Lung microvascular endothelial cell (primary cell): ENCODE measurements around the gene ARHGAP19. TPM values are rescaled to one million over a fixed set of nuclear protein-coding genes. Genes with fewer than 3 reads are reported as not detected.
"Not testable (repeated sequence)": the region's sequence is repeated elsewhere in the genome, so short reads cannot be mapped to it uniquely, and the experiment has no call there.

Experiments used
- DNase-seq, 2 donors: peaks; one replicate each; pipeline versions ENCODE4 v3.0.0 to v3.0.0-alpha.2; 2010; ENCODE audit warnings: low read depth in 2 of 2
- total RNA-seq: library from RNA; depleted of rRNA; stranded (reverse); fragments of >200 nt; gene quantifications from 2 replicates; pipeline ENCODE4 v1.2.1, GENCODE V29; 2014

The ARHGAP19 gene
- total RNA-seq, 1 donor from 2014 or later = 6.2 TPM

DNA sequence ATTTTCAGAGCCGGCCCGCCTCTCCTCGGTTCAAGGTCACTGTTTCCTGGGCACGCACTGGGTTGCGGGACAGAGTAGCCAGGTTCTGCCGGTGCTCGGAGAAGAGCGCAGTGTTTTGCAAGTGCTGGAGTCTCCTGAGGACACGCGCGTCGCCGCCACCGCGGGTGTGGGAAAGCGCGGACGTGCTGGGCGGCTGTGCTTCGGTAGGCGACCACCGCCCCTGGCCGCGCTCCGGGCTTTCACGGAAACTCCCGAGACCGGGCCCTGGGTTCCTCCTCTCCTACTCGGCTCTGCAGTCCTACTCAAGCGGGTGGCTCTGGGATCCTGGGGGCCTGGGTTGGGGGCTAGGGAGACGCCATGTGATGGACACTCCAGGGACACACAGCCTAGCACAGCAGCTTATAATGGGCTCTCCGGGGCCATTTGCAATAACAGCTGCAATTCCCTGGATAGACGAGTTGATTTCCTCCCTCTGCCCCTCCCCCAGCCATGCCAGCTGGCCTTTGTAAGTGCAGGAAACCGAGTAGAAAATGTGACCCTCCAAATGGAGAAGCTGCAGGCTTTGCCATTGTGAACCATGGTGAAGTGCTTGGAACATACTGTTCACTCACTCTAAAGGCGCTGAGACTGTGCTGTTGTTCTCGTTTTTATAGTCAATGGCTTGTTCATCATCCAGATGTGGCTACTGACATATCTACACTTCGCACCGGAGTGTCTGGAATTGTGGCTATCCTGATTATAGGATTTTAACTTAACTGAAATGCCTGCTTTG is 28.8 kb upstream of the ARHGAP19 start:
- peak; percentile 11 to 27 for DNase-seq

DNA sequence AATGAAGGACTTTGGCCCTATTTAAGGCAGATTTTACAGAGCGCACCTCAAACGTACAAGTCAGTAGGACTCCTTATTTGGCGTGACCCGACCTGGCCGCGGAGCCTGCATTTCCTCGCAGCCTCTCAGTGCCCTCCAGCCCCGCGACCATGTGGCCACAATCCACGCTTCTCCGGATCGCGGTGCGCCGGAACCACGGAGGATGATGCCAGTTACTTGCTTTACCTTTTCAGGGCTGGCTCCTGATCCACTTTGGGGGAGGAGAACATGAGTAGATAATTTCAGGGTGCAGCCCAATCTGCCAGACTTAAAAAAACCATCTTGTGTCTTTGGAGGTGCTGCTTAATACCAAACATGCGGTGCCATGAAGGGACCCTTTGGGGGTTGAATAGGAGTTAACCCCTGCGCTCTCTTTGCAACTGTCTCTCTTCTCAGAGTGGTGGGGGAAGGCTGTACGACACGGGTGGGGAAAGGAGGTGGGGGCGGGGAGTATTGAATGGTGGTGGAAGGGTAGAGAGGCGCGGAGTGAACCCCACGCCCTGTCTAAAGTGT is 28.1 kb upstream of the ARHGAP19 start:
- peak; percentile 10 to 12 for DNase-seq

DNA sequence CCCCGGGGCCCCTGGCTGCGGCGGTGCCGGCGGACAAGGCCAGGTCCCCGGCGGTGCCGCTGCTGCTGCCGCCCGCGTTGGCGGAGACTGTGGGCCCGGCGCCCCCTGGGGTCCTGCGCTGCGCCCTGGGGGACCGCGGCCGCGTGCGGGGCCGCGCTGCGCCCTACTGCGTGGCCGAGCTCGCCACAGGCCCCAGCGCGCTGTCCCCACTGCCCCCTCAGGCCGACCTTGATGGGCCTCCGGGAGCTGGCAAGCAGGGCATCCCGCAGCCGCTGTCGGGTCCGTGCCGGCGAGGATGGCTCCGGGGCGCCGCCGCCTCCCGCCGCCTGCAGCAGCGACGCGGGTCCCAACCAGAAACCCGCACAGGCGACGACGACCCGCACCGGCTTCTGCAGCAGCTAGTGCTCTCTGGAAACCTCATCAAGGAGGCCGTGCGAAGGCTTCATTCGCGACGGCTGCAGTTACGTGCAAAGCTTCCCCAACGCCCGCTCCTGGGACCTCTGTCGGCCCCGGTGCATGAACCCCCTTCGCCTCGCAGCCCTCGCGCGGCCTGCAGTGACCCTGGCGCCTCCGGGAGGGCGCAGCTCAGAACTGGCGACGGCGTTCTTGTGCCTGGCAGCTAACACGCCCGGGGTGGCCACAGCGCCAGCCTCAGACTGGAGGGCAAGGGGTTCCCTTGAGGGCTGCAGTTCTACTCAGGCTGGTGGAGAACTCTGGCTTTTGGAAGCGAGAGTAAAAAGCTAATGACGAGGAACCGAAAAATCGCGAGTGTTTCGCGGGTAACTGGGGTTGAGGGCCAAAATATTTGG is 27.4 kb upstream of the ARHGAP19 start:
- peak; percentile 22 to 38 for DNase-seq

DNA sequence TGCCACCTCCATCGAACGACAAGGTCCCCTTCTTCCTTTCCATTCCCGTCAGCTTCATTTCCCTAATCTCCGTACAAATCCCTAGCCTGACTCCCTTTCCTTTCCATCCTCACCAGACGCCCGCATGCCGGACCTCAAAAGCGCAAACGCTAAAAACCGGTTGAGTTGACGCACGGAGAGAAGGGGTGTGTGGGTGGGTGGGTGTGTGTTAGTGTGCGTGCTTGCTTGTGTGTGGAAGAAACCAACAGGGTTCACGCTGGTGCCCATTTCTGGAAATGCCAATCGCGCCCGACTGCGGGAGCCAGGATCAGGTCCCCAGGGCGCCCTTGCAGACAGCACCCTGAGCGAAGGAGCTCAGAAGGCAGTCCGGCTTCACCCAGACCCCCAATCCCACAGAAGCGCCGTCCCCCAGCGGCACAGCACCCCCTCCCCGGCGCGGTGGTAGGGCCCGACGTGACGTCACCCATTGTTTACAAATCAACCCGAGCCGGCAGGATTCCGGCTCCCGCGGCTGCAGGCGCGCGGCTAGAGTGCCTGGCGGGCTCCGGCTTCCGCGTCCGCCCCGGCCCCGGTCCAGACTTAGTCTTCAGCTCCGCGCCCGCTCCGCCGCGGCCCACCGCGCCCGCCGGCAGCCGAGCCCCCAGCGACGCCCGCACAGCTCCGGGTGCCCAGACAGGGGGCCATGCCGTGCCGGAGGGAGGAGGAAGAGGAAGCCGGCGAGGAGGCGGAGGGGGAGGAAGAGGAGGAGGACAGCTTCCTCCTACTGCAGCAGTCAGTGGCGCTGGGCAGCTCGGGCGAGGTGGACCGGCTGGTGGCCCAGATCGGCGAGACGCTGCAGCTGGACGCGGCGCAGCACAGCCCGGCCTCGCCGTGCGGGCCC is 26.6 kb upstream of the ARHGAP19 start, which contains the start of gene FRAT1:
FRAT1 (plus strand) TSS at position 500 of the 880 bp plus-strand sequence; CDS start at position 683, 183 bp downstream.
- peak; percentile 91 to 93 for DNase-seq

DNA sequence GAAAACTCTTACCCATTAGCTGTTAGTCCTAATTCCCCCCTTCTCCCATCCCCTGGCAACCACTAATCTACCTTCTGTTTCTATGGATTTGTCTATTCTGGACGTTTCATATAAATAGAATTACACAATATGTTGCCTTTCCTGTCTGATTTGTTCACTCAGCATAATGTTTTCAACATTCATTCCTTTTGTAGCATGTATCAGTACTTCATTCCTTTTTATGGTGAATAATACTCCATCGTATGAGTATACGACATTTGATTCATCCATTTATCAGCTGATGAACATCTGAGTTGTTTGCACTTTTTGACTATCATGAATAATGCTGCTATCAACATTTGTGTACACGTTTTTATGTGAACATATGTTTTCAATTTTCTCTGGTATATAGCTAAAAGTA is 22.2 kb upstream of the ARHGAP19 start:
- DNase-seq = no peak

DNA sequence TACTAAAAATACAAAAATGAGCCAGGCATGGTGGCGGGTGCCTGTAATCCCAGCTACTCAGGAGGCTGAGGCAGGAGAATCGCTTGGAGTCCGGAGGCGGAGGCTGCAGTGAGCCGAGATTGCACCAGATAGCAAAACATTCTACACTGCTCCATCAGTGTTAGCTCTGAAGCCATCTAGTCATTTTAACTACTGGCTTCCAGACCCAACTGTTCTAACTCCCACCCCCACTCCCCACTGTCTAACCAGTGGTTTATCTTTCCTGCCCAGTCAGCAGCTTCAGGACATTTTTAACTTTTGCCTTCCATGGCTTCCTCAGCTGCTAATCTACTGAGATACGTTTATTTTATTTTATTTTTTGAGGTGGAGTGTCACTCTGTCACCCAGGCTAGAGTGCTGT is 20.5 kb upstream of the ARHGAP19 start:
- no peak for DNase-seq

DNA sequence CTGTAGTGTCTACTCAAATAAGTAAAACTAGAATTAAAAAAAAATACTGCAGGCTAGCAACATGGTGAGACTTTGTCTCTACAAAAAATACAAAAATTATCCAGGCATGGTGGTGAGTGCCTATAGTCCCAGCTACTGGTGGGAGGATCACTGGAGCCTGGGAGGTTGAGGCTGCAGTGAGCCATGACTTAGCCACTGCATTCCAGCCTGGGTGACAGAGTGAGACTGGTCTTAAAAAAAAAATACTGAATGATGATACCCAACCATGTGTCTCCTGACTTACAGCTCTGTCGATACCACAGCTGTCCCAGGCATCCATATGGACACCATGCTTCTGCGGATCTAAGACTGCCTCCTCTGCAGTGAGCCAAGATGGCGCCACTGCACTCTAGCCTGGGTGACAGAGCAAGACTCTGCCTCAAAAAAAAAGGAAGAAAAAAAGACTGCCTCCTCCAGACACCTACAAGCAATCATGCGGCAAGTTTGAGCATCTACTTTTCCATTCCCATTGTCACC is 18.7 kb upstream of the ARHGAP19 start:
- DNase-seq = no peak

DNA sequence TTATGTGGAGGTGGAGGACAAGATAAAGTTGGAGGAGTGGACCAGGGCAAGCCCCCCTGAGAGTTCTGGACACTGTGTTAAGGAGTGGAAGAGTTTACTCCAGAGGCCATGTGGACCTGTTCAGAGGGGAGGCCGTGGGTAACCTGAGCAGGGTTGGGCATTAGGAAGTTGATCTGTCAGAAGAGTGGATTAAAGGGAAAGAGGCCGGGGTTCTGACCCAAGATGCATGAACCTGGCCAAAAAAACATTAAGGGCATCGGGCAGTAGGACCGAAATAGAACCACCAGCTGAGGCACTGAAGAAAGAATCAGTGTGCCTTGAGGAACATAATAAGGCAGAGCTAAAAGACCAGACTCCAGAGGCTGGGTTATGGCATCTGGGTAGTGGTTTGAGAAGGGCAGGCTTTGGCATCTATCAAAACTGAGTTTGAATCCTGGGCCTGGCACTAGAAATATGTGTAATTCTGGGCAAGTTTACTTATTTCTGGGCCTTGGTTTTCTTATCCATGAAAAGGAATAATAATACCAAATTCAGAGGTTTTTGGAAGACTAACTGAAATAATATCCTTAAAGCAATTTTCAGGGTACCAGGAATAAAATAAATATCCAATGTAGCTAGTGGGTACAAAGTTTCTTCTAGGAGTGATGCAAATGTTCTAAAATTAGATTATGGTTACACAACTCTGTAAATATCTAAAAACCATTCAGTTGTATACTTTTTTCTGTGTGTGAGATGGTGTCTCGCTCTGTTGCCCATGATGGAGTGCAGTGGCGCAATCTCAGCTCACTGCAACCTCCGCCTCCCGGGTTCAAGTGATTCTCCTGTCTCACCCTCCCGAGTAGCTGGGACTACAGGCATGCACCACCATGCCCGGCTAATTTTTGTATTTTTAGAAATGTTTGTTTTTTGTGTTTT is 15.7 kb upstream of the ARHGAP19 start:
- DNase-seq = no peak

DNA sequence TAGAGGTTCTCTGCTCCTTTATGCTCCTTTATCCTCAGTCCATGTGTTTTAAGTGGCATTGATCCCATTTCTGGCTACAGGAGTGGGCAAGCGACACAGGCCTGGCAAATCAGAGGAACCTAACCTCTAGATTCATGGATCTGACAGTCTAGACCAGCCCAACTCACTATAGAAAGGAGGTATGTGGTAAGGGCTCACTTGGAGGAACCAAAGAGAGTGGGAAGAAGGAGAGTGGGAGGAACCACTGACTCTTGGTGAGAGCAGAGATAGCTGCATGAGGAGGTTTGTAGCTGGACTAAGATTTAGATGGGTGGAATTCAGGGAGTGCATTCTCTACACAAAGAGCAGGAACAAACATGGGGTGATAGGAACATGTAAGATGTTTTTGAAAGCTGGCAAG is 15.0 kb upstream of the ARHGAP19 start:
- DNase-seq = no peak

DNA sequence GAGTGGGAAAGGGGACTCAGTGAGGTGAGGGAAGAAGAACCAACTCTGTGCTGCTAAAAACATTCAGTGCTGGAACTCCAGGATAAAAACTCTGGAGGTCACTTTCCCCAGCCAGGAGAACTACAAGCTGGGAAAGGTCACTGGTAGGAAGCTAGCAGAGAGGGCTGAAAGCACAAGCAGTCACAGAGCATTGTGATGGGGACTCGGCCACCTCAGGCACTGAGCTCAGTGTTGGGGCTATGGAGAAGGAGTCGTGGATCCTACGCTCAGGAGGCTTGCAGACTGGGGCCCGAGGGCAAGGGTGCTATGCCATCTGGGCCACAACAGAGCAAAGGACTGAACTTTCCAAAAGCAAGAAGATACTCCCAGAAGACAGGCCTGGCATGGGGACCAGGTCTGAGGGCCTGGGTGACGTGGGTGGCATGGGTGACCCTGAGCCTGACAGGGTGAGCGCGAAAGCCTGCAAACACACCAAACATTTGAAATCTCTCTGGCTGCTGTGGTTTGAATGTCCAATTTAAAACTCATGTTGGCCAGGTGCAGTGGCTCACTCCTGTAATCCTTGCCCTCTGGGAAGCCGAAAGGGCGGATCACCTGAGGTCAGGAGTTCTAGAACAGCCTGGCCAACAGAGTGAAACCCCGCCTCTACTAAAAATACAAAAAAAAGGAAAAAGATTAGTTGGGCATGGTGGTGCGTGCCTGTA is 9.8 kb upstream of the ARHGAP19 start:
- no peak for DNase-seq

DNA sequence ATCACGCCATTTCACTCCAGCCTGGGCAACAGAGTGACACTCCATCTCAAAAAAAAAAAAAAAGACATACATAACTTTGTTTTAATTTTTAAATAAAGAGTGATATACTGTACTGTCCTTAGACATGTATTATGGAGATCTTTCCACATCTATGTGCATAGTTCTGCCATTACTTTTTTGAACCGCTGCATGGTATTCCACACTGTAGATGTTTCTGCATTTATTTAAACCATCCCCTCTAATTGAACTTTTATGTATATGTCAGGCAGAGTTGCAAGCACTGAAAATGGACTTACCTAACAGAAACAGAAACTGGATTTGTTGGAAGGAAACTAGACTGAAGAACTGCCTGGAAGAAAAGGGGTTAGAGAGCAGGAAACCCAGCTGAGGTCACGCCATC is 8.5 kb upstream of the ARHGAP19 start:
- no peak for DNase-seq

DNA sequence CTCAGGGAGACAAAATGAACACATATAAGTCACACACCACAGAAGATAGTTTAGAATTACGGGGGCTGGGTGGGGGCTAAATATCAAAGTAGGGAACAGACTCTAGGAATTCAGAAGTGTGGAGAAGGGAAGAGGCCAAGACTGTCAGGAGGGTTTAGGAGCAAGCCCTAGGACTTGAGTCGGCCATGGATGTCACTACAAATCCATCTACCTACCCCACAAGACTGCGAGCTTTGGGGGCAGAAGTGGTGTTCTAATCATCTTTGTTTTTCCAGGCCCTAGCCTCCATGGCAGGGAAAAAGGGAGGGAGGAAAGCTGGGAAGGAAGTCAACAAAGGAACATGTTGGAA is 5.8 kb upstream of the ARHGAP19 start:
- no peak for DNase-seq

DNA sequence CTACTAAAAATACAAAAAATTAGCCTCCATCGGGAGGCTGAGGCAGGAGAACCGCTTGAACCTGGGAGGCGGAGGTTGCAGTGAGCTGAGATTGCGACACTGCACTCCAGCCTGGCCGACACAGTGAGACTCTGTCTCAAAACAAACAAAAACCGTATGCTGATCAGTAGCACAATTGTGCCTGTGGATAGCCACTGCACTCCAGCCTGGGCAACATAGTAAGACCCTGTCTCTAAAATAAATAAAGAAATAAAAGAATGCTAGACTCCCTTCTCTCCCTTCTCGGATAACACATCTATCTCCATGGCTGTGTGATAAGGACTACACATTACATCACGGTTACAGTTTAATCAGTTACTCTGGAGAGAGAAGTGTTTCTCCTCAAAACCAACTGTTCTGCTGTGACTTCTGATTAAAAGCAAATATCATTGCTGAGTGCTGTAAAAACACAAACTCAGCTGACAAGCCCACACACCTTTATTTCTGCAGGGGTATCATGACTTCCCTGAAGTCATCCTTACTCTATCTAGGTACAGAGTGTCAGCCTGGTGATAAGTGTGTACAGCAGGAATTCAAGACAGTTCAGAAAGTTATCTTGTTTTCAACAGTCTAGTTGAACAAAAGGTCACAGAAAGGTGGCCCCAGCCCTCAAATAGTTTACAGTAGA is 5.3 kb upstream of the ARHGAP19 start:
- no peak for DNase-seq

DNA sequence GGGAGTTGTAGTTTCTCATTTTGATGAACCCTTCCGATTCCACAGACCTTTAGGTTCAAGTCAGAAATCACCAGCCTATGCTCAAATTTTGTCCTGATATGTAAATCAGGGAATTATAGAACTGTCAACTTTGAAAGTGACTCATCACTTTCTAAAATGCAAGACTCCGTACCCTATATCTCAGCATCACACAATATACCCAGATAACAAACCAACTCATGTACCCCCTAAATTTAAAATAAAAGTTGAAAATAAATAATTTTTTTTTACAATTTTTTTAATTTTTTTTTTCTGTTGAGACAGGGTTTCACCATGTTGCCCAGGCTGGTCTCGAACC is 393 bp upstream of the ARHGAP19 start:
- no peak for DNase-seq

DNA sequence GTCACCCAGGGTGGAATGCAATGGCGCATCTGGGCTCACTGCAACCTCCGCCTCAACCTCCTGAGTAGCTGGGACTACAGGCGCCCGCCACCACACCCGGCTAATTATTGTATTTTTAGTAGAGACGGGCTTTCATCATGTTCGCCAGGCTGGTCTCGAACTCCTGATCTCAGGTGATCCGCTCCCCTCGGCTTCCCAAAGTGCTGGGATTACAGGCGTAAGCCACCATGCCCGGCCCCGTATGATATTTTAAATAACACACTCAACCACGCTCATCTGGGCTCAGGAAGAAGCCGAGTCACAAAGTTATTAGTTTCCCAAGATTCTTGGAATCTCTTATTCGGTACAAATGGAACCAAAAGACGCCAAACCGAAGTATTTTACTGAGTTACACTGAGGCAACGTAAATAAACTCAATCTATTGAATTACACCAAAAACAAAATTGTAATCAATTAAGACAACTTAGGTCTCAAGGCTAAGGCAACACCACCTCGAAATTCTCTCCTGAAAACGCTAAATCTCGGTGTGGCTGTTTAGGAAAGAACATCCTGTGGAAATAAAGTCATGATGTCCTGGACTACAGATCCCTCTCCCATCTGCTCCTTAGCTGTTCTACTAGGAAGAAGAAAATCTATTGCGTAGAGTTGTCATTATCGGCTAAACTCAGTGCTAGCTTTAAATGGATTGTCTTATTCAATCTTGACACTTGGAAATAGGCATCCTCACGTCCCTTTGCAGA is 910 bp downstream of the ARHGAP19 start:
- DNase-seq = no peak

DNA sequence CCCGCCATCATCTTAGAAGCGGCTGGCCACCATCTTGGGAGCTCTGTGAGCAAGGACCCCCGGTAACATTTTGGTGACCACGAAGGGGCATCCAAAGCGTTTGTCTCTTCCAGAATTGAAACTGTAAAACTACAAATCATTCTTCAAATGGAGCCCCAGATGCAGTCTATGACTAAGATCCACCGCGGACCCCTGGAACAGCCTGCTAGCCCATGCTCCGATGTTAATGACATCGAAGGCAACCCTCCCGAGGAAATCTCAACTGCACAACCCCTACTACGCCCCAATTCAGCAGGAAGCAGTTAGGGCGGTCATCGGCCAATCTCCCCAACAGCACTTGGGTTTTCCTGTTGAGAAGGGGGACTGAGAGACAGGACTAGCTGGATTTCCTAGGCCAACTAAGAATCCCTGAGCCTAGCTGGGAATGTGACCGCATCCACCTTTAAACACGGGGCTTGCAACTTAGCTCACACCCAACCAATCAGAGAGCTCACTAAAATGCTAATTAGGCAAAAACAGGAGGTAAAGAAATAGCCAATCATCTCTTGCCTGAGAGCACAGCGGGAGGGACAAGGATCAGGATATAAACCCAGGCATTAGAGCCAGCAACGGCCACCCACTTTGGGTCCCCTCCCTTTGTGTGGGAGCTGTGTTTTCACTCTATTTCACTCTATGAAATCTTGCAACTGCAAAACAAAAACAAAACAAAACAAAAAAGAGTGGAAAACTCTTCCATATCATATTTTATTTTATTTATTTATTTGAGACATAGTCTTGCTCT is 1.7 kb downstream of the ARHGAP19 start:
- not testable (repeated sequence) for DNase-seq

DNA sequence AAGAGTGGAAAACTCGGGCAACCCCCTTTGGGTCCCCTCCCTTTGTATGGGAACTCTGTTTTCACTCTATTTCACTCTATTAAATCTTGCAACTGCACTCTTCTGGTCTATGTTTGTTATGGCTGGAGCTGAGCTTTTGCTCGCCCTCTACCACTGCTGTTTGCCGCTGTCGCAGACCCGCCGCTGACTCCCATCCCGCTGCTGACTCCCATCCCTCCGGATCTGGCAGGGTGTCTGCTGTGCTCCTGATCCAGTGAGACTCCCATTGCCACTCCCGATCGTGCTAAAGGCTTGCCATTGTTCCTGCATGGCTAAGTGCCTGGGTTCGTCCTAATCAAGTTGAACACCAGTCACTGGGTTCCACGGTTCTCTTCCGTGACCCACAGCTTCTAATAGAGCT is 2.4 kb downstream of the ARHGAP19 start:
- DNase-seq = not testable (repeated sequence)

DNA sequence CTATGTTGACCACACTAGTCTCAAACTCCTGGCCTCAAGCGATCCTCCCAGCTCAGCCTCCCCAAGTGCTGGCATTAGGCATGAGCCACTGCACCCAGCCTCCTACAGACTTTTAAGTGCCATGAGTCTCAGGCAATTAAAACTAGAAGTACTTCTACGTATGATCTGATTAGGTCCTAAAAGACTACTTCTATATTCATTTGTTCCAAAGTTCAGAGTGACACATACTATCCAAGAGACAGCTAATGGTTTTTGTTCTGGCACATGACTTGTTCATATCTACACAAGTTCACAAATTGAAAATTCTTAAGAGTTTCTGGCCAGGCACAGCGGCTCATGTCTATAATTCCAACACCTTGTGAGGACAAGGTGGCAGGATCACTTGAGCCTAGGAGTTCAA is 11.7 kb downstream of the ARHGAP19 start:
- no peak for DNase-seq
